Hepatocyte (in vitro differentiated cells): ENCODE data around the gene CTXND1. TPM values are rescaled to one million over a fixed set of nuclear protein-coding genes. Genes with fewer than 3 reads are reported as not detected.

ENCODE experiments used
- DNase-seq: peaks from one replicate; pipeline ENCODE4 v3.0.0-alpha.2; 2016; ENCODE audit warnings: low spot score
- H2AFZ ChIP-seq: fragments of 200-600 bp; sonication (generic); 2 replicates; pipeline ENCODE4 v1.6.0; 2016; ENCODE audit warnings: antibody characterized with exemption, mild to moderate bottlenecking
- H3K27ac ChIP-seq: fragments of 200-600 bp; sonication (generic); 2 replicates; pipeline ENCODE4 v1.5.1; 2016; ENCODE audit warnings: mild to moderate bottlenecking
- H3K27me3 ChIP-seq: fragments of 200-600 bp; sonication (generic); 2 replicates; pipeline ENCODE4 v1.6.1; 2016
- H3K36me3 ChIP-seq: fragments of 200-600 bp; sonication (generic); replicated peaks from 2 replicates; pipeline ENCODE4 v1.5.1; 2016; ENCODE audit warnings: low read depth; ENCODE audit not compliant: insufficient read depth
- H3K4me1 ChIP-seq: fragments of 200-600 bp; sonication (generic); 2 replicates; pipeline ENCODE4 v1.5.1; 2016; ENCODE audit warnings: mild to moderate bottlenecking, moderate library complexity; ENCODE audit not compliant: insufficient read depth
- H3K4me2 ChIP-seq: fragments of 200-600 bp; sonication (generic); 2 replicates; pipeline ENCODE4 v1.6.0; 2016
- H3K4me3 ChIP-seq: fragments of 200-600 bp; sonication (generic); 2 replicates; pipeline ENCODE4 v1.5.1; 2016; ENCODE audit warnings: mild to moderate bottlenecking
- H3K79me2 ChIP-seq: fragments of 200-600 bp; sonication (generic); 2 replicates; pipeline ENCODE4 v1.6.0; 2017; ENCODE audit warnings: mild to moderate bottlenecking
- H3K9me2 ChIP-seq: fragments of 200-600 bp; sonication (generic); replicated peaks from 2 replicates; pipeline ENCODE4 v1.6.0; 2017; ENCODE audit warnings: mild to moderate bottlenecking; ENCODE audit not compliant: insufficient read depth
- H3K9me3 ChIP-seq: fragments of 200-600 bp; sonication (generic); 2 replicates; pipeline ENCODE4 v1.5.1; 2016; ENCODE audit warnings: low read depth, mild to moderate bottlenecking
- H4K20me1 ChIP-seq: fragments of 200-600 bp; sonication (generic); 2 replicates; pipeline ENCODE4 v1.6.0; 2016; ENCODE audit warnings: mild to moderate bottlenecking; ENCODE audit not compliant: insufficient read depth, poor library complexity, severe bottlenecking
- EZH2 ChIP-seq: fragments of 200-600 bp; sonication (generic); IDR thresholded peaks from 2 replicates; pipeline ENCODE4 v1.6.1; 2016; ENCODE audit warnings: antibody characterized with exemption, mild to moderate bottlenecking, borderline replicate concordance
- EZH2phosphoT487 ChIP-seq: fragments of 200-600 bp; sonication (generic); IDR thresholded peaks from one replicate; pipeline ENCODE4 v1.6.1; 2018; ENCODE audit warnings: antibody characterized with exemption, mild to moderate bottlenecking, low read depth, moderate library complexity; ENCODE audit not compliant: unreplicated experiment, severe bottlenecking
- WGBS: methylation state at CpG from one replicate; pipeline ENCODE4 v1.1.6; 2016; ENCODE audit warnings: low lambda C conversion rate; ENCODE audit errors: missing lambda C conversion rate; 5-methylcytosine and 5-hydroxymethylcytosine counted together
- polyA plus RNA-seq: library from polyadenylated mRNA; unstranded; fragments of >200 nt; fragmentation: Nextera tagmentation; extraction: Ambion mirVana; gene quantifications from 2 replicates; pipeline ENCODE4 v1.2.1, GENCODE V29; 2016
- total RNA-seq: library from RNA; depleted of rRNA; stranded (reverse); fragments of >200 nt; gene quantifications from 2 replicates; pipeline ENCODE4 v1.2.3, GENCODE V29; 2014
- TF ChIP-seq, protein P1 (sequence below): fragments of 200-600 bp; sonication (generic); IDR thresholded peaks from 2 replicates; pipeline ENCODE4 v1.5.1; 2016; ENCODE audit warnings: antibody characterized with exemption, mild to moderate bottlenecking; ENCODE audit not compliant: poor library complexity

The CTXND1 gene
- total and polyA plus RNA-seq, 2 experiments from 2014 or later, result 1.4 to 1.5 TPM

GRCh38 chr15:80173022-80173759 is 78.8 kb downstream of the CTXND1 start:
- Histone ChIP-seq H3K79me2 (no peaks in the 10 kb centered on the region), H3K9me3 (no peaks in the 10 kb centered on the region), H3K36me3 (no peaks in the 10 kb centered on the region), H3K27me3 (no peaks in the 10 kb centered on the region), H2AFZ (no peak overlapping the region), H4K20me1 (no peaks in the 10 kb centered on the region), H3K4me1 (no peaks in the 10 kb centered on the region), H3K27ac (no peak overlapping the region), H3K4me2 (no peak overlapping the region), H3K9me2 (no peaks in the 10 kb centered on the region), H3K4me3 (no peak overlapping the region)
- 67% methylated on average over 10 of the region's 10 CpGs for WGBS
- DNase-seq, result peak; percentile 83
- TF ChIP-seq EZH2 (no peak), EZH2phosphoT487 (no peak)
- TF ChIP-seq, protein P1, sequence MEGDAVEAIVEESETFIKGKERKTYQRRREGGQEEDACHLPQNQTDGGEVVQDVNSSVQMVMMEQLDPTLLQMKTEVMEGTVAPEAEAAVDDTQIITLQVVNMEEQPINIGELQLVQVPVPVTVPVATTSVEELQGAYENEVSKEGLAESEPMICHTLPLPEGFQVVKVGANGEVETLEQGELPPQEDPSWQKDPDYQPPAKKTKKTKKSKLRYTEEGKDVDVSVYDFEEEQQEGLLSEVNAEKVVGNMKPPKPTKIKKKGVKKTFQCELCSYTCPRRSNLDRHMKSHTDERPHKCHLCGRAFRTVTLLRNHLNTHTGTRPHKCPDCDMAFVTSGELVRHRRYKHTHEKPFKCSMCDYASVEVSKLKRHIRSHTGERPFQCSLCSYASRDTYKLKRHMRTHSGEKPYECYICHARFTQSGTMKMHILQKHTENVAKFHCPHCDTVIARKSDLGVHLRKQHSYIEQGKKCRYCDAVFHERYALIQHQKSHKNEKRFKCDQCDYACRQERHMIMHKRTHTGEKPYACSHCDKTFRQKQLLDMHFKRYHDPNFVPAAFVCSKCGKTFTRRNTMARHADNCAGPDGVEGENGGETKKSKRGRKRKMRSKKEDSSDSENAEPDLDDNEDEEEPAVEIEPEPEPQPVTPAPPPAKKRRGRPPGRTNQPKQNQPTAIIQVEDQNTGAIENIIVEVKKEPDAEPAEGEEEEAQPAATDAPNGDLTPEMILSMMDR, result peak; percentile 68

DNA sequence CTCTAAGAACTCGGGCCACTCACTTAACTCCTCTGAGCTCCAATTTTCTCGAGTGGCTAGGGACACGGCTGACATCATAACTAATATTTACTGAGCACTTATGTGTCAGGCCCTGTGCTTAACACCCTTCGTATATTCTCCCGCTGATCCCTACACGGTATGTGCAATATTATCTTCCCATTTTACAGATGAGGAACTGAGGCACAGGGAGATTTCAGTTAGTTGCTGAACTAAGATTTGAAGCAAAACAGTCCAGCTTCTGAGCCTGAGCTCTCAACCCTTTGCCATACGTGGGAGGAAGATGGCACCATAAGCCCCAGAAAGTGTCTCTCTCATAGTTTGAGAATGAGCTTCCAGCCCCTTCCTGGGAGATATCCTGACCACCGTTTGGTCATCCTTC is 79.6 kb downstream of the CTXND1 start:
- no peak for DNase-seq
- WGBS, result 61% methylated on average over 8 of the region's 8 CpGs
- Histone ChIP-seq H3K27me3 (no peaks in the 10 kb centered on the region), H3K36me3 (no peaks in the 10 kb centered on the region), H3K79me2 (no peaks in the 10 kb centered on the region), H3K4me1 (no peaks in the 10 kb centered on the region), H2AFZ (no peak overlapping the region), H4K20me1 (no peaks in the 10 kb centered on the region), H3K9me2 (no peaks in the 10 kb centered on the region), H3K27ac (no peak overlapping the region), H3K9me3 (no peaks in the 10 kb centered on the region), H3K4me2 (no peak overlapping the region), H3K4me3 (no peak overlapping the region)
- TF ChIP-seq EZH2 (no peak), EZH2phosphoT487 (no peak)
- TF ChIP-seq, protein P1, result no peak

DNA sequence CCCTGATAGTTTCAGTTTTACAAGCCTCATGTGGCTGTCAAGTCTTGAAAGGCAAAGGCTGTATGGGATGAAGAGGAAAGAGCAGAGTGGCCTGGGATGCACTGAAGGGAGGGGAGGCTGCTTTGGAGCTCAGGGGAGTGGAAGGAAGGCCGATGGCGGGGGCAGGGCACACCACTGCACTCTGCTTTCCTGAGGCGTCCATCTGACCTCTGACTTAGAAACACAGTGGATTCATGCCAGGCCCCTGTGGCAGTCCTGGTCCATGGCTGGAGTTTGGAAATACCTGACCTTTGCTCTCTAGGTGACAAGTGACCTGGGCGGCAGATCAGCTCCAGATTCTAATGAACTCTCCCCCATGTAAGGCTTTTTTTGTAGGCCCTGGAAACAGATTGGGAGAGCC is 80.2 kb downstream of the CTXND1 start:
- Histone ChIP-seq H3K4me2 (no peak overlapping the region), H4K20me1 (no peaks in the 10 kb centered on the region), H3K9me3 (no peaks in the 10 kb centered on the region), H3K4me1 (no peaks in the 10 kb centered on the region), H3K79me2 (no peaks in the 10 kb centered on the region), H3K9me2 (no peaks in the 10 kb centered on the region), H2AFZ (no peak overlapping the region), H3K36me3 (no peaks in the 10 kb centered on the region), H3K27me3 (no peaks in the 10 kb centered on the region), H3K27ac (no peak overlapping the region), H3K4me3 (no peak overlapping the region)
- no peak for TF ChIP-seq EZH2phosphoT487
- TF ChIP-seq EZH2, result no peak
- TF ChIP-seq, protein P1, result no peak
- DNase-seq, result no peak
- WGBS, result 55% methylated on average over 4 of the region's 4 CpGs
